Transverse colon (tissue), 4 donors: ENCODE results near the gene UBAP2. TPM values are rescaled to one million over a fixed set of nuclear protein-coding genes. Genes with fewer than 3 reads are reported as not detected.

ENCODE experiments used
- DNase-seq: peaks from one replicate; pipeline ENCODE4 v3.0.0-alpha.2; 2019
- H3K27ac ChIP-seq, 4 donors: fragments of 200-600 bp; sonication (generic); 2 replicates each; pipeline ENCODE4 v1.5.1; 2016 to 2018; ENCODE audit warnings: inconsistent platforms in 4 of 4
- H3K27me3 ChIP-seq: fragments of 200-600 bp; sonication (generic); 2 replicates; pipeline ENCODE4 v1.5.1; 2017; ENCODE audit warnings: inconsistent platforms
- H3K36me3 ChIP-seq, 4 donors: fragments of 200-600 bp; sonication (generic); 2 replicates each; pipeline ENCODE4 v1.5.1; 2017 to 2019; ENCODE audit warnings: inconsistent platforms in 4 of 4
- H3K4me1 ChIP-seq, 4 donors: fragments of 200-600 bp; sonication (generic); 2 replicates each; pipeline ENCODE4 v1.5.1; 2017 to 2020; ENCODE audit warnings: inconsistent platforms in 4 of 4
- H3K4me3 ChIP-seq, 4 donors: fragments of 200-600 bp; sonication (generic); 1 replicate in 1 of 4; 2 replicates in 3 of 4; pipeline versions ENCODE4 v1.5.1 to v1.6.1; 2017 to 2019; ENCODE audit warnings: inconsistent platforms in 4 of 4
- H3K9me3 ChIP-seq, 2 donors: fragments of 200-600 bp; sonication (generic); 2 replicates each; pipeline ENCODE4 v1.5.1; 2017 to 2019; ENCODE audit warnings: inconsistent platforms in 2 of 2
- CTCF ChIP-seq, 5 experiments: fragments of 200-600 bp in 3 of 5; fragments of 450-650 bp in 2 of 5; sonication (generic) in 3 of 5; IDR thresholded peaks; 1 replicate in 2 of 5; 2 replicates in 3 of 5; pipeline ENCODE4 v1.5.1; 2016 to 2017; ENCODE audit warnings: antibody characterized with exemption in 5 of 5, inconsistent platforms in 3 of 5, mild to moderate bottlenecking in 2 of 5, moderate library complexity in 1 of 5
- EP300 ChIP-seq: sonication (generic); formaldehyde crosslinking; IDR thresholded peaks from one replicate; pipeline ENCODE4 v1.6.1; 2017; ENCODE audit warnings: antibody characterized with exemption, low read depth
- POLR2A ChIP-seq: fragments of 450-650 bp; IDR thresholded peaks from one replicate; pipeline ENCODE4 v1.6.1; 2016; ENCODE audit warnings: antibody characterized with exemption, mild to moderate bottlenecking, moderate library complexity
- POLR2AphosphoS5 ChIP-seq, 3 donors: sonication (generic); formaldehyde crosslinking; IDR thresholded peaks; one replicate each; pipeline ENCODE4 v1.6.1; 2016; ENCODE audit warnings: antibody characterized with exemption in 3 of 3
- WGBS, 2 donors: methylation state at CpG; one replicate each; pipeline ENCODE4 v1.1.5; 2018; ENCODE audit warnings: low coverage in 1 of 2; 5-methylcytosine and 5-hydroxymethylcytosine counted together
- in situ Hi-C, 4 donors: fragments of 200-750 bp; cut with MboI; loops; one replicate each; pipeline versions ENCODE4 v1.15.0 to v1.15.1; 2017; ENCODE audit warnings: low sequenced_read_pairs in 3 of 4, low pct_ligation_motif_present in 1 of 4, low pct_unique_long_range_greater_than_20kb in 1 of 4
- intact Hi-C: fragments of 100-400 bp; cut with DNase I; formaldehyde crosslinking; loops from one replicate; pipeline ENCODE4 v1.15.1; 2023; ENCODE audit warnings: low total_unique reads
- total RNA-seq, 4 donors: library from RNA; depleted of rRNA; stranded (reverse); fragments of >200 nt; gene quantifications; one replicate each; pipeline ENCODE4 v1.1.0, GENCODE V29; 2016

Gene UBAP2
- total RNA-seq: 10 to 100 TPM; 22.5 to 52.1 (median 31.7) TPM

- WGBS, 2 donors: 0% methylated on average over 58 of the region's 70 CpGs; no CpG with 5 or more reads in 1 of the 2 donors
- TF ChIP-seq EP300 (no peak), CTCF (IDR thresholded peaks at IDR 0.05) (peak in 1 of 5 experiments; percentile 30), POLR2A (peak; percentile 98), POLR2AphosphoS5 (IDR thresholded peaks at IDR 0.05) (peak; percentile 96 to 97 (median 97))
- intact Hi-C loops (no loop called here), in situ Hi-C loops (no loop called here)
- H3K9me3 ChIP-seq: no peaks in the 10 kb centered on the region
- peak; percentile 98 for DNase-seq
- H3K27me3 ChIP-seq: no peaks in the 10 kb centered on the region
- peaks cover 9 to 31% (median 27%) of the 10 kb centered on the region in 4 donors for H3K4me1 ChIP-seq
- no peaks in the 10 kb centered on the region for H3K36me3 ChIP-seq
- H3K27ac ChIP-seq: peak within 1 kb of the TSS; percentile 92 to 96 (median 96)
- peak within 1 kb of the TSS; percentile 66 to 89 (median 75) for H3K4me3 ChIP-seq
Measured at GRCh38 chr9:34048727-34049629, at the start of gene UBAP2. TSS of gene UBAP2 (minus strand) at chr9:34048887. CDS start at chr9:34017148, 31,739 bp downstream.

GRCh38 chr9:34098307-34098706 lies 49.6 kb upstream of the UBAP2 start:
- in situ Hi-C loops: no loop called here

GRCh38 chr9:34097865-34098264 lies 49.2 kb upstream of the UBAP2 start:
- H3K27me3 ChIP-seq: no peaks in the 10 kb centered on the region
- in situ Hi-C loops: no loop called here

More at GRCh38 chr9:34098307-34098706, 49.6 kb upstream of the UBAP2 start:
- H3K27ac ChIP-seq: no peak overlapping the region
- intact Hi-C loops: no loop called here
- peaks cover 0 to 79% (median 36%) of the 10 kb centered on the region in 4 donors for H3K36me3 ChIP-seq
- H3K4me3 ChIP-seq: no peak overlapping the region
- no peak for TF ChIP-seq POLR2AphosphoS5 (IDR thresholded peaks at IDR 0.05)
- TF ChIP-seq POLR2A: no peak
- TF ChIP-seq EP300: no peak
- no peak for TF ChIP-seq CTCF (IDR thresholded peaks at IDR 0.05)
- no peak for DNase-seq
- H3K4me1 ChIP-seq: no peaks in the 10 kb centered on the region
- 40 to 83% methylated on average over 1 to 5 of the region's 5 CpGs for WGBS, 2 donors
- no peaks in the 10 kb centered on the region for H3K9me3 ChIP-seq
- H3K27me3 ChIP-seq: no peaks in the 10 kb centered on the region

GRCh38 chr9:34096751-34097150 lies 48.1 kb upstream of the UBAP2 start:
- Histone ChIP-seq H3K27ac (no peak overlapping the region), H3K27me3 (no peaks in the 10 kb centered on the region), H3K9me3 (no peaks in the 10 kb centered on the region), H3K4me1 (no peaks in the 10 kb centered on the region), H3K36me3 (peaks cover 0 to 72% (median 35%) of the 10 kb centered on the region in 4 donors), H3K4me3 (no peak overlapping the region)
- TF ChIP-seq EP300 (no peak), POLR2A (no peak), POLR2AphosphoS5 (IDR thresholded peaks at IDR 0.05) (no peak), CTCF (IDR thresholded peaks at IDR 0.05) (no peak)
- in situ Hi-C loops: no loop called here
- intact Hi-C loops: no loop called here
- no peak for DNase-seq
- 94 to 100% methylated on average over 3 to 4 of the region's 4 CpGs for WGBS, 2 donors

More at GRCh38 chr9:34097865-34098264, 49.2 kb upstream of the UBAP2 start:
- intact Hi-C loops: no loop called here
- H3K9me3 ChIP-seq: no peaks in the 10 kb centered on the region
- WGBS, 2 donors: 76 to 100% methylated on average over 1 of the region's 1 CpG
- DNase-seq: no peak
- H3K4me3 ChIP-seq: no peak overlapping the region
- H3K36me3 ChIP-seq: peaks cover 0 to 75% (median 36%) of the 10 kb centered on the region in 4 donors
- H3K4me1 ChIP-seq: no peaks in the 10 kb centered on the region
- H3K27ac ChIP-seq: no peak overlapping the region
- TF ChIP-seq EP300 (no peak), POLR2AphosphoS5 (IDR thresholded peaks at IDR 0.05) (no peak), POLR2A (no peak)
